ENCODE results near the gene POLR3H. TPM values are rescaled to one million over a fixed set of nuclear protein-coding genes. Genes with fewer than 3 reads are reported as not detected.

The POLR3H gene
- total and polyA plus RNA-seq, 2 donors (not counting 1 experiment from before 2014, with no cell fraction given), result 12.4 to 32.1 TPM

- Mint-ChIP-seq H3K4me3 (peak overlapping the region; percentile 32), H3K27ac (peak overlapping the region; percentile 95), H3K4me1 (peaks cover 80% of the 10 kb centered on the region), H3K9me3 (ENCODE audit: insufficient read depth) (no peaks in the 10 kb centered on the region), H3K27me3 (no peaks in the 10 kb centered on the region)
- Histone ChIP-seq H2AFZ (ENCODE audit: insufficient read depth, low read depth, low read length, poor library complexity, severe bottlenecking) (no peak overlapping the region), H3K4me3 (ENCODE audit: control extremely low read depth in 1 of 5, extremely low read depth in 1 of 5, insufficient read depth in 1 of 5, low read depth in 2 of 5, low read length in 4 of 5) (peak overlapping the region in 1 of 5 experiments; percentile 20), H3K79me2 (ENCODE audit: control insufficient read depth, insufficient read depth, low read length) (peaks cover 92% of the 10 kb centered on the region), H3K4me1 (ENCODE audit: control insufficient read depth in 2 of 2, insufficient read depth in 2 of 2, low read length in 2 of 2) (peaks cover 89 to 95% of the 10 kb centered on the region in 2 donors), H3K27me3 (replicated peaks in 1 of 4; ENCODE audit: control extremely low read depth in 1 of 4, control insufficient read depth in 3 of 4, insufficient read depth in 4 of 4, low read length in 3 of 4) (no peaks in the 10 kb centered on the region), H4K20me1 (ENCODE audit: control insufficient read depth, insufficient read depth, low read length, poor library complexity, severe bottlenecking) (peaks cover 27% of the 10 kb centered on the region), H3K36me3 (replicated peaks in 1 of 2; ENCODE audit: control extremely low read depth in 1 of 2, control insufficient read depth in 1 of 2, extremely low read depth in 1 of 2, insufficient read depth in 2 of 2, low read length in 1 of 2) (peaks cover 3 to 10% of the 10 kb centered on the region in 2 experiments), H3K27ac (ENCODE audit: low read length in 2 of 2) (peak overlapping the region; percentile 82 to 86), H3K9me3 (ENCODE audit: control extremely low read depth in 1 of 3, control insufficient read depth in 2 of 3, insufficient read depth in 1 of 3, low read length in 2 of 3) (peaks cover 0 to 10% (median 0%) of the 10 kb centered on the region in 3 donors), H3K4me2 (replicated peaks; ENCODE audit: low read depth, low read length, poor library complexity, severe bottlenecking) (peak overlapping the region; percentile 75), H3K9ac (ENCODE audit: low read length) (peak overlapping the region; percentile 46)
- ChIA-PET POLR2A (interaction anchor here (4.5 kb wide), 1 partner anchor 12 kb away, joined by 45 read pairs; the partner anchor contains the start of genes ACO2 and PHF5A), CTCF (interaction anchor here (0.9 to 4.2 kb wide), 7 partner anchors 11 to 78 kb away, joined by 3 to 32 read pairs (median 4); partner anchors contain the start of gene TOB2)
- DNase-seq, result no peak
- ATAC-seq (ENCODE audit: low read depth), result no peak
- intact Hi-C loops (cut with micrococcal nuclease), result no loop called here
- 92% methylated on average over 14 of the region's 15 CpGs for whole genome bisulfite sequencing (ENCODE audit: insufficient coverage)
- TF ChIP-seq EZH2 (IDR thresholded peaks at IDR 0.05; ENCODE audit: borderline replicate concordance, insufficient read depth, low read depth, low read length, poor library complexity, severe bottlenecking), result no peak
- no peak for TF ChIP-seq CTCF (IDR thresholded peaks at IDR 0.05)
Measured at GRCh38 chr22:41481131-41481830, 63.0 kb downstream of the POLR3H start.

GRCh38 chr22:41480397-41480735 lies 63.9 kb downstream of the POLR3H start:
- H3K9me3 Mint-ChIP-seq (ENCODE audit: insufficient read depth), result no peaks in the 10 kb centered on the region
- Histone ChIP-seq H3K36me3 (replicated peaks in 1 of 2; ENCODE audit: control extremely low read depth in 1 of 2, control insufficient read depth in 1 of 2, extremely low read depth in 1 of 2, insufficient read depth in 2 of 2, low read length in 1 of 2) (peaks cover 3 to 10% of the 10 kb centered on the region in 2 experiments), H3K4me3 (ENCODE audit: control extremely low read depth in 1 of 5, extremely low read depth in 1 of 5, insufficient read depth in 1 of 5, low read depth in 2 of 5, low read length in 4 of 5) (peak overlapping the region in 1 of 5 experiments; percentile 20), H3K9me3 (ENCODE audit: control extremely low read depth in 1 of 3, control insufficient read depth in 2 of 3, insufficient read depth in 1 of 3, low read length in 2 of 3) (peaks cover 0 to 10% (median 0%) of the 10 kb centered on the region in 3 donors), H3K79me2 (ENCODE audit: control insufficient read depth, insufficient read depth, low read length) (peaks cover 93% of the 10 kb centered on the region), H3K9ac (ENCODE audit: low read length) (peak overlapping the region; percentile 46), H3K27me3 (replicated peaks in 1 of 4; ENCODE audit: control extremely low read depth in 1 of 4, control insufficient read depth in 3 of 4, insufficient read depth in 4 of 4, low read length in 3 of 4) (no peaks in the 10 kb centered on the region), H3K4me2 (replicated peaks; ENCODE audit: low read depth, low read length, poor library complexity, severe bottlenecking) (peak overlapping the region; percentile 75), H2AFZ (ENCODE audit: insufficient read depth, low read depth, low read length, poor library complexity, severe bottlenecking) (no peak overlapping the region), H3K4me1 (ENCODE audit: control insufficient read depth in 2 of 2, insufficient read depth in 2 of 2, low read length in 2 of 2) (peaks cover 89 to 95% of the 10 kb centered on the region in 2 donors), H4K20me1 (ENCODE audit: control insufficient read depth, insufficient read depth, low read length, poor library complexity, severe bottlenecking) (peaks cover 23% of the 10 kb centered on the region), H3K27ac (ENCODE audit: low read length in 2 of 2) (peak overlapping the region; percentile 82 to 86)
- ATAC-seq (ENCODE audit: low read depth), result no peak
- no peaks in the 10 kb centered on the region for H3K27me3 Mint-ChIP-seq
- H3K4me1 Mint-ChIP-seq, result peaks cover 78% of the 10 kb centered on the region
- ChIA-PET CTCF (interaction anchor here (0.9 to 4.2 kb wide), 6 partner anchors 11 to 77 kb away, joined by 3 to 32 read pairs (median 10); no protein-coding TSS in a partner anchor), POLR2A (interaction anchor here (3.4 to 4.5 kb wide), 2 partner anchors 11 to 33 kb away, joined by 45 to 60 read pairs; partner anchors contain the start of genes ACO2, PHF5A and TOB2)
- no peak for DNase-seq
- H3K27ac Mint-ChIP-seq, result peak overlapping the region; percentile 95
- TF ChIP-seq CTCF (IDR thresholded peaks at IDR 0.05) (no peak), EZH2 (IDR thresholded peaks at IDR 0.05; ENCODE audit: borderline replicate concordance, insufficient read depth, low read depth, low read length, poor library complexity, severe bottlenecking) (no peak)
- WGBS (ENCODE audit: insufficient coverage), result no CpG with 5 or more reads among the region's 7 CpGs
- intact Hi-C loops (cut with micrococcal nuclease), result no loop called here
- peak overlapping the region; percentile 76 for H3K4me3 Mint-ChIP-seq

All from B cell (primary cell).